H1 (cell line): ENCODE results near the gene G3BP1. TPM values are rescaled to one million over a fixed set of nuclear protein-coding genes. Genes with fewer than 3 reads are reported as not detected.

Experiments used
- BCL11A ChIP-seq, 2 experiments: IDR thresholded peaks; one replicate each; pipeline ENCODE4 v1.6.1; 2011; ENCODE audit warnings: low read depth in 2 of 2, low read length in 2 of 2, mild to moderate bottlenecking in 2 of 2
- CEBPB ChIP-seq: IDR thresholded peaks from 2 replicates; pipeline ENCODE4 v1.6.1; 2012; ENCODE audit warnings: low read depth, low read length
- CREB1 ChIP-seq: IDR thresholded peaks from 2 replicates; pipeline ENCODE4 v1.6.1; 2012; ENCODE audit warnings: inconsistent platforms
- EZH2 ChIP-seq: fragments of 200-600 bp; sonication (generic); IDR thresholded peaks from 2 replicates; pipeline ENCODE4 v1.7.1; 2012; ENCODE audit warnings: low read depth, mild to moderate bottlenecking, moderate library complexity, low read length, inconsistent platforms; ENCODE audit not compliant: severe bottlenecking
- POU5F1 ChIP-seq: IDR thresholded peaks from 2 replicates; pipeline ENCODE4 v1.6.1; 2011; ENCODE audit warnings: low read depth, mild to moderate bottlenecking, low read length, moderate library complexity
- RBBP5 ChIP-seq: IDR thresholded peaks from 2 replicates; pipeline ENCODE4 v1.7.1; 2012; ENCODE audit warnings: low read depth, mild to moderate bottlenecking, inconsistent platforms, low read length, moderate library complexity, borderline replicate concordance
- polyA plus RNA-seq, 7 experiments: library from polyadenylated mRNA; depleted of rRNA in 3 of 7; stranded (reverse) in 5 of 7; unstranded in 2 of 7; fragments of >200 nt in 5 of 7; fragments of 200-250 nt in 2 of 7; gene quantifications; 1 replicate in 5 of 7; 2 replicates in 1 of 7; 4 replicates in 1 of 7; pipeline versions ENCODE4 v1.2.1 to v1.2.3, GENCODE V29; 2011 to 2013; ENCODE audit warnings: missing spikeins in 2 of 7, mixed read lengths in 2 of 7
- total RNA-seq: library from RNA; stranded (reverse); fragmentation: NEBNext Ultra II Directional; extraction: Animal tissue kit (Norgen Biotek cat#: 25700); gene quantifications from 2 replicates; pipeline ENCODE4 v1.2.1, GENCODE V29; 2021

The G3BP1 gene
- total and polyA plus RNA-seq, 2 of the 8 experiments (the other 6 are each of a cell fraction or from before 2014, with no cell fraction given): 71.2 to 516 TPM

- TF ChIP-seq RBBP5: no peak
- TF ChIP-seq EZH2: no peak
- no peak for TF ChIP-seq CEBPB
- TF ChIP-seq BCL11A (IDR thresholded peaks at IDR 0.05; ENCODE audit: low read depth in 2 of 2, low read length in 2 of 2): no peak
- TF ChIP-seq CREB1: no peak
- TF ChIP-seq POU5F1: no peak
Observed at GRCh38 chr5:151795426-151795825, 23.7 kb downstream of the G3BP1 start (continued).
